Common myeloid progenitor, CD34-positive (primary cell): ENCODE measurements around the gene RBMS1.

Source experiments
- CTCF ChIA-PET: fragments of 350-600 bp; sonication (Branson Sonifier 250); formaldehyde crosslinking; loops from one replicate; lab custom pipeline; 2021; ENCODE audit warnings: antibody characterized with exemption; lab: Charles Lee
- POLR2A ChIA-PET: fragments of 350-600 bp; sonication (Branson Sonifier 250); formaldehyde crosslinking; loops from one replicate; lab custom pipeline; 2021; ENCODE audit warnings: antibody characterized with exemption; lab: Charles Lee
- DNase-seq, 3 donors: peaks; one replicate each; pipeline versions ENCODE4 v3.0.0 to v3.0.0-alpha.2; 2013
- H3K27ac ChIP-seq, 2 experiments: 1 replicate in 1 of 2; 2 replicates in 1 of 2; pipeline ENCODE4 v1.7.0; 2013; ENCODE audit warnings: inconsistent platforms in 2 of 2, low read length in 2 of 2, mild to moderate bottlenecking in 2 of 2, low read depth in 1 of 2, moderate library complexity in 1 of 2; ENCODE audit not compliant: severe bottlenecking in 2 of 2, insufficient read depth in 1 of 2, poor library complexity in 1 of 2
- H3K27me3 ChIP-seq, 5 experiments: replicated peaks in 2 of 5; 1 replicate in 3 of 5; 2 replicates in 2 of 5; pipeline versions ENCODE4 v1.6.1 to v1.7.0; 2013; ENCODE audit warnings: low read length in 4 of 5, mild to moderate bottlenecking in 2 of 5, moderate library complexity in 2 of 5, inconsistent platforms in 1 of 5; ENCODE audit not compliant: insufficient read depth in 5 of 5, control insufficient read depth in 4 of 5
- H3K36me3 ChIP-seq, 4 experiments: 1 replicate in 2 of 4; 2 replicates in 2 of 4; pipeline versions ENCODE4 v1.6.1 to v1.7.0; 2013; ENCODE audit warnings: low read length in 3 of 4, control low read depth in 1 of 4, mild to moderate bottlenecking in 1 of 4; ENCODE audit not compliant: control insufficient read depth in 4 of 4, insufficient read depth in 4 of 4
- H3K4me1 ChIP-seq, 4 experiments: 1 replicate in 3 of 4; 2 replicates in 1 of 4; pipeline versions ENCODE4 v1.6.1 to v1.7.1; 2013; ENCODE audit warnings: low read length in 3 of 4, mild to moderate bottlenecking in 3 of 4, control low read depth in 1 of 4, inconsistent platforms in 1 of 4, moderate library complexity in 1 of 4; ENCODE audit not compliant: control insufficient read depth in 4 of 4, insufficient read depth in 4 of 4; ENCODE audit errors: control extremely low read depth in 1 of 4
- H3K4me3 ChIP-seq, 7 experiments: 1 replicate in 4 of 7; 2 replicates in 3 of 7; pipeline versions ENCODE4 v1.5.1 to v1.7.0; 2013; ENCODE audit warnings: mild to moderate bottlenecking in 7 of 7, low read length in 6 of 7, moderate library complexity in 6 of 7, inconsistent platforms in 2 of 7, low read depth in 2 of 7, control low read depth in 1 of 7; ENCODE audit not compliant: insufficient read depth in 4 of 7, control insufficient read depth in 1 of 7; ENCODE audit errors: extremely low read depth in 1 of 7
- H3K9me3 ChIP-seq, 5 experiments: 1 replicate in 4 of 5; 2 replicates in 1 of 5; pipeline versions ENCODE4 v1.6.1 to v1.7.1; 2013; ENCODE audit warnings: low read length in 4 of 5, mild to moderate bottlenecking in 2 of 5, inconsistent platforms in 1 of 5, low read depth in 1 of 5, moderate library complexity in 1 of 5; ENCODE audit not compliant: control insufficient read depth in 4 of 5, insufficient read depth in 2 of 5; ENCODE audit errors: control extremely low read depth in 1 of 5
- WGBS: methylation state at CpG from one replicate; pipeline ENCODE4 v1.1.5; 2013; ENCODE audit not compliant: insufficient coverage; 5-methylcytosine and 5-hydroxymethylcytosine counted together

The RBMS1 gene

GRCh38 chr2:160294339-160294803, 199.2 kb downstream of the RBMS1 start:
- peaks cover 13 to 39% (median 18%) of the 10 kb centered on the region in 4 experiments for H3K36me3 ChIP-seq
- peak in 2 of 3 donors; percentile 45 to 60 for DNase-seq
- POLR2A ChIA-PET = no interaction called here
- CTCF ChIA-PET = interaction anchor here (0.9 kb wide), 1 partner anchor 30 kb away, joined by 3 read pairs; no protein-coding TSS in a partner anchor
- no peaks in the 10 kb centered on the region for H3K27me3 ChIP-seq
- H3K4me1 ChIP-seq = peaks cover 0 to 14% (median 6%) of the 10 kb centered on the region in 4 experiments
- no peaks in the 10 kb centered on the region for H3K9me3 ChIP-seq
- no peak overlapping the region for H3K27ac ChIP-seq
- 100% methylated on average over 3 of the region's 5 CpGs for WGBS
- no peak overlapping the region for H3K4me3 ChIP-seq

GRCh38 chr2:160293391-160294091, 200.1 kb downstream of the RBMS1 start:
- CTCF ChIA-PET = interaction anchor here (1.8 kb wide), 1 partner anchor 11 kb away, joined by 5 read pairs; no protein-coding TSS in a partner anchor
- peaks cover 10 to 36% (median 17%) of the 10 kb centered on the region in 4 experiments for H3K36me3 ChIP-seq
- no peaks in the 10 kb centered on the region for H3K27me3 ChIP-seq
- POLR2A ChIA-PET = no interaction called here
- H3K27ac ChIP-seq = no peak overlapping the region
- no peak for DNase-seq
- no peaks in the 10 kb centered on the region for H3K9me3 ChIP-seq
- peaks cover 0 to 19% (median 8%) of the 10 kb centered on the region in 4 experiments for H3K4me1 ChIP-seq
- H3K4me3 ChIP-seq = no peak overlapping the region
- WGBS = 100% methylated on average over 3 of the region's 6 CpGs

- Histone ChIP-seq H3K36me3 (peaks cover 4 to 27% (median 12%) of the 10 kb centered on the region in 4 experiments), H3K27me3 (no peaks in the 10 kb centered on the region), H3K4me3 (no peak overlapping the region), H3K27ac (no peak overlapping the region), H3K9me3 (no peaks in the 10 kb centered on the region), H3K4me1 (peaks cover 0 to 19% (median 9%) of the 10 kb centered on the region in 4 experiments)
- ChIA-PET CTCF (interaction anchor here (1.2 to 1.8 kb wide), 2 partner anchors 12 to 38 kb away, joined by 3 to 5 read pairs; no protein-coding TSS in a partner anchor), POLR2A (no interaction called here)
- WGBS = 100% methylated on average over 1 of the region's 1 CpG
- DNase-seq = no peak
These were observed 201.4 kb downstream of the RBMS1 start for GRCh38 chr2:160292225-160292624.

- Histone ChIP-seq H3K4me3 (no peak overlapping the region), H3K27me3 (no peaks in the 10 kb centered on the region), H3K27ac (no peak overlapping the region), H3K36me3 (peaks cover 8 to 30% (median 12%) of the 10 kb centered on the region in 4 experiments), H3K4me1 (peaks cover 0 to 19% (median 9%) of the 10 kb centered on the region in 4 experiments), H3K9me3 (no peaks in the 10 kb centered on the region)
- no CpG with 5 or more reads among the region's 4 CpGs for WGBS
- ChIA-PET POLR2A (interaction anchor here (1.4 kb wide), 1 partner anchor 21 kb away, joined by 3 read pairs; no protein-coding TSS in a partner anchor), CTCF (interaction anchor here (1.2 to 1.6 kb wide), 3 partner anchors 12 to 39 kb away, joined by 3 to 7 read pairs (median 3); no protein-coding TSS in a partner anchor)
- DNase-seq = no peak
These were observed 202.2 kb downstream of the RBMS1 start for GRCh38 chr2:160291382-160291781.

- H3K9me3 ChIP-seq = no peaks in the 10 kb centered on the region
- peaks cover 9 to 27% (median 11%) of the 10 kb centered on the region in 4 experiments for H3K36me3 ChIP-seq
- H3K4me1 ChIP-seq = peaks cover 0 to 19% (median 9%) of the 10 kb centered on the region in 4 experiments
- no peak overlapping the region for H3K27ac ChIP-seq
- no peak overlapping the region for H3K4me3 ChIP-seq
- CTCF ChIA-PET = interaction anchor here (0.6 to 1.6 kb wide), 4 partner anchors 11 to 775 kb away, joined by 3 to 7 read pairs (median 3); no protein-coding TSS in a partner anchor
- POLR2A ChIA-PET = interaction anchor here (1.4 kb wide), 1 partner anchor 20 kb away, joined by 3 read pairs; no protein-coding TSS in a partner anchor
- WGBS = 100% methylated on average over 3 of the region's 3 CpGs
- no peaks in the 10 kb centered on the region for H3K27me3 ChIP-seq
- DNase-seq = no peak
These were observed 203.0 kb downstream of the RBMS1 start for GRCh38 chr2:160290598-160290997.

GRCh38 chr2:160289831-160290230, 203.8 kb downstream of the RBMS1 start:
- POLR2A ChIA-PET = no interaction called here
- H3K4me1 ChIP-seq = peaks cover 0 to 19% (median 9%) of the 10 kb centered on the region in 4 experiments
- H3K4me3 ChIP-seq = no peak overlapping the region
- no peak for DNase-seq
- peaks cover 10 to 31% (median 13%) of the 10 kb centered on the region in 4 experiments for H3K36me3 ChIP-seq
- H3K27me3 ChIP-seq = no peaks in the 10 kb centered on the region
- no peaks in the 10 kb centered on the region for H3K9me3 ChIP-seq
- CTCF ChIA-PET = interaction anchor here (0.6 to 1.5 kb wide), 7 partner anchors 13 to 1188 kb away, joined by 3 read pairs; no protein-coding TSS in a partner anchor
- H3K27ac ChIP-seq = no peak overlapping the region
- 94% methylated on average over 2 of the region's 3 CpGs for WGBS
